ENCODE data around the gene MMP2.
A peak's percentile ranks its signal among the peaks of the same experiment; 100 is the strongest.

Gene MMP2

DNA sequence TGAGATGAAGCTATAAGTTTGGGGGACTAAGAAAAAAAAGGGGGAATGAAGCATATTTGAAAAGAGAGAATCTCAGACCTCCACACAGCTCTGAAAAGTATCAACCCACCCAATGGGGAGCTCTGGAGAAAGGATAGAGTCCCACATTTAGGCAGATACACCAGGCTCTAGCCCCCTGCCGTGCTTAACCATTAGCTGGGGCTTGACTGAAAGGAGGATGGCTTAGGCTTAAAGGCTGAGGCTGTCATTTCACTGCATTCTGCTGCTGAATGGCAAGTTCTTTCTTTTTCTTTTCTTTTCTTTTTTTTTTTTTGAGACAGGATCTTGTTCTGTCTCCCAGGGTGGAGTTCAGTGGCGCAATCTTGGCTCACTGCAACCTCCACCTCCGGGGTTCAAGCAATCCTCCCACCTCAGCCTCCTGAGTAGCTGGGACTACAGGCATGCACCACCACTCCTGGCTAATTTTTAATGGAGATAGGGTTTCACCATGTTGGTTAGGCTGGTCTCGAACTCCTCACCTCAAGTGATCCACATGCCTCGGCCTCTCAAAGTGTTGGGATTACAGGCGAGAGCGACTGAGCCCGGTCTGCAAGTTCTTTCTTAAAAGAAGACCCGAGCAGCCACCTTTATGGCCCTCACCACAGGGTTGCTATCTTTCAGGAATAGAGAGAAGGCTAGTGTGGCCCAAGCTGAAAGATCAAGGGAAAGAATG is 9.0 kb upstream of the MMP2 start:
- no peak for DNase-seq

DNA sequence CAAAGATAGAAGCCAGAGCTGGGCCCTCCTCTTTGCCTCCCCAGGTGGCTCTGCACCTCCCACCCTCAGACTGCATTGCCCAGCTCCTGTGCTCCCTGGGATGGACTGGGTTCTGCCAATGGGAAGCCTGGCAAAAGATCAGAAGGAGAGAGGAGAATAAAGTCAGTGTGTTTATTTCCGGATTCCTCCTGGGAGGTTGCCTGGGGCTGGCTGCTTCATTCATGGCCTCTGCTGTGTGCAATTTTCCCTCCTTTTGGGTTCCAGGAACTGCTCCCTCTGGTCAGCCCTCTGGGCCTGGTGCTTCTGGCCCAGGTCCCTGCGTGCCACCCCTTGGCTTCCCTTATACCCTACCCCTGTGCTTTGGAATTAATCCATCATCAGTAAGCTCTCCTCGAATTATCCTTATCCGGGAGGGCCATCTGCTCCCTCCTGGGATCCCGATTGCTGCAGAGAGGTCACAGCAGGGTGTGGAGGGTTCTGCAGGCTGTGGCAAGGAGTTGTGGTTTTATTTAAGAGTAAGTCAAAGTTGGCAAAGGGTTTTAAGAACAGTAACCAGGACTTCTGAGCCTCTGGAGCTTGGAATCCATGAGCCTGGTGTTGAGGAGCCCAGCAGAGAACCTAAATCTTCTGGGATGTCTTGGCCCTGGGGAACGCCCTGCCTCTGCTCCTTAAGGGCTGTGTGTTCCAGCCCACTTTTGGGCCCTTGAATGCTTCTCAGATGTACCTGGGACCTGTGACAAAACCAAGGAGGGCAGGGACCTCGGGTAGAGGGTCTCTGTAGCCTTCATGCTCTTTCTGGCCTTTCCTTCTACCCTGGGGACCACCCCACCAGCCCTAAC is 8.2 kb upstream of the MMP2 start:
- DNase-seq = no peak

- no peak for DNase-seq
Observed at GRCh38 chr16:55471448-55472097, 7.4 kb upstream of the MMP2 start.

- no peak for DNase-seq
Observed at GRCh38 chr16:55473587-55473986, 5.4 kb upstream of the MMP2 start.

- DNase-seq = no peak
Observed at GRCh38 chr16:55474821-55475220, 4.2 kb upstream of the MMP2 start.

GRCh38 chr16:55475919-55476318 is 3.1 kb upstream of the MMP2 start:
- no peak for DNase-seq

DNA sequence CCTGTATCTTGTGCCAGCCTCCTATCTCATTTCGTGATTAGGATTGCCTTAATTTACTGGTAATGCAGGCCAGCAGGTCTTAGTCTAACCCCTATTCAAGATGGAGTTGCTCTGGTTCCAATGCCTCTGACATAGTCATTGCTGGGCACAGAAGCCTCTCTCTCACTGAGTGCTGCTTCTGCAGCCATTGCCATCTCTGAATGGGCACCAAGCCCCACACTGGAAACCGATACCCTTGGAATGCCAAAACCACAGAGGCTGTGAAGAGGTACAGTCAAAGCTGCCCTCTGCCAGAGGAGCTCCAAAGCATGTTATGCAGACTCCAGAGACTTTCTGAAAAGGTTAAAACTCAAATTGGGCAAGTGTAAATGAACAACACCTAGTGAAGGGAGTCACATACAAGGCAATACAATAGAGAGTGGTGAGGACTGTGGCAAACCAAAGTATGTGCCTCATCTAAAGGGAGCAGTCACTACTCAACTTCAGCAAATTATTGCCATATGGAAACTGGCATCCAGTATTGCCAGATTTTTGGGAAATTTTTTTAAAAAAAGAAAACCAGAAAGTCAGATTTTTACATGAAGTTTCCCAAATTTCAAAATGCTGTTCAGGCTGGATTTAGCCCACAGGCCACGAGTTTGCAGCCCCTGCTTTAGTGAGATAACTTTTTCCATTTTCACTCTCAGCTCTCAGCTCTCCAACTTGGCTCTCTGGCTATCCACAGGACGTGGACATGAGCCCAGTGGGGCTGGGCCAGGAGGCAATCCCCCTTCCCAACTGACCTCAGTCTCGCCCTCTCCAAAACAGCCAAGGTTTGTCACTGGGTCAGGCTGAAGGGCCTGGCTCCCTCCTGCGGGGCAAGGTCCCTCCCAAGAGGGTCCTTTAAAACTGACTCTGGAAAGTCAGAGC is 2.1 kb upstream of the MMP2 start:
- DNase-seq = peak; percentile 7

- no peak for DNase-seq
Observed at GRCh38 chr16:55477736-55478135, 1.3 kb upstream of the MMP2 start.

DNA sequence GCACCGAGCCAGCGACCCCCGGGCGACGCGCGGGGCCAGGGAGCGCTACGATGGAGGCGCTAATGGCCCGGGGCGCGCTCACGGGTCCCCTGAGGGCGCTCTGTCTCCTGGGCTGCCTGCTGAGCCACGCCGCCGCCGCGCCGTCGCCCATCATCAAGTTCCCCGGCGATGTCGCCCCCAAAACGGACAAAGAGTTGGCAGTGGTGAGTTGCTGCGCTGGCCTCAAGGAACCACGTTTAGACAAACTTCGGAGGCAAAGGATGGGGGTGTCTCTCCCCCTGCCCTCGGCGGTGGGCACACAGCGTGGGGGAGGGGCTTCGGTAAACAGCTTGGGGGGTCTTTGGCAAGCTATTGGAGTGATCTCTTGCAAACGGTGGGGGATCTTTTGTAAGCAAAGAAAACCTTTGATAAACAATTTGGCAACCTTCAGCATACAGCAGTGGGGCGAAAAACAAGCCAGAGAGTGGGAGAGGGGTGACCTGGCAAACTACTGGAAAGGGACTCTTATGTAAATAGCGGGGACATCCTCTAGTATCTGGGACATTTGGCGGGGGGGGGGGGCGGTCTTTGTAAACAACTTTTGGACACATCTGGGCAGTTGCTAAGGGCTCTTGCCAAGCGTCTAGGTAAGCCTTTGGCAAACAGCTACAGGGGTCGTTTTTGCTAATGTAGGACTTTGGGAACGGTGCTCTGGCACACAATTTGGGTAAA is 587 bp downstream of the MMP2 start:
- DNase-seq = no peak

DNA sequence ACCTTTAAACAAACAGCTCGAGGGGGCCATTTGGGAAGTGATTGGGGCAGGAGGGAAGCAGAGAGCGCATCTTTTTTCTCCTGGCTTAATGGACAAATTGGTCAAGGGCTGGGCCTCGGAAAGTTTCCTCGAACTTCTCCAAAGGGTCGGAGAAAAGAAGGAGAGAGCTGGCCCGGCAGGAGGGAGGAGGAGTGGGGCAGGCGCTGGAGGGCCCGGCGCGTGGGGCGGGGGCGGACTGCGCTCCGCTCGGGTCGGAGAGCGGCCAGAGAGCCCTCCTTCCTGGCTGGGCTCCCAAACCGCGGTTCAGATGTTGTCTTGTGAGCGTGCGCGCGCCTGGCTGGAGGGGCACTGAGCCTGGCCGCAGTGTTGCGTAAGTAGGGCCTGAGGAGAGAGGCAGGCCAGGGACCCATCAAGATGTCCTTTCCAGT is 1.2 kb downstream of the MMP2 start:
- DNase-seq = no peak

DNA sequence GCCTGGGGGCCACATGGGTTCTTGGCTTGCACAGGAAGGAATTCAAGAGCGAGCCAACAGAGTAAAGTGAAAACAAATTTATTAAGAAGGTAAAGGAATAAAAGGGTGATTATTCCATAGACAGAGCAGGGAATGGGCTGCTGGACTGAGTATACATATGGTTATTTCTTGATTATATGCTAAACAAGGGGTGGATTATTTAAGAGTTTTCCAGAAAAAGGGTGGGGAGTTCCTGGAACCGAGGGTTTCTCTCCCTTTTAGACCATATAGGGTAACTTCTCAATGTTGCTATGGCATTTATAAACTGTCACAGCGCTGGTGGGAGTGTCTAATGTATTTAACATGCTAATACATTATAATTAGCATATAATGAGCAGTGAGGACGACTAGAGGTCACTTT is 2.0 kb downstream of the MMP2 start:
- no peak for DNase-seq

DNA sequence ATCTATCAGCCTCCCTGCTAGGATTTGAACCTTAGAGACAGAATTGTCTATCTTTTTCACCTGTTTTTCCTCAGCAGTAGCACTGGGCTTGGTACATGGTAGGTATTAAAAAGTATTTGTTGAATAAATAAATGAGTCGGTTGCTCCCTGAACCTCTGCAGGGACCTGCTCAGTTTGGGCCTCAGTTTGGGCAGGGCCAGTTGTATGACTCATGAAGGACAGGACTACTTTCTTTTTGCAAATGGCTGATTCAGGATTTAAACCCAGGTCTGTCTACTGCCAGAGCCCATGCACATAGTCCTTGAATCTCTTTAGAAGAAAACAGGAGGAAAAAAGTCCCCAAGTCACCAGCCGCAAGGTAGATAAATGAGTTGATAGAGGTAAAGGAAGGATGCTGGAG is 3.1 kb downstream of the MMP2 start:
- no peak for DNase-seq

- DNase-seq = no peak
Observed at GRCh38 chr16:55487048-55487803, 8.2 kb downstream of the MMP2 start.

DNA sequence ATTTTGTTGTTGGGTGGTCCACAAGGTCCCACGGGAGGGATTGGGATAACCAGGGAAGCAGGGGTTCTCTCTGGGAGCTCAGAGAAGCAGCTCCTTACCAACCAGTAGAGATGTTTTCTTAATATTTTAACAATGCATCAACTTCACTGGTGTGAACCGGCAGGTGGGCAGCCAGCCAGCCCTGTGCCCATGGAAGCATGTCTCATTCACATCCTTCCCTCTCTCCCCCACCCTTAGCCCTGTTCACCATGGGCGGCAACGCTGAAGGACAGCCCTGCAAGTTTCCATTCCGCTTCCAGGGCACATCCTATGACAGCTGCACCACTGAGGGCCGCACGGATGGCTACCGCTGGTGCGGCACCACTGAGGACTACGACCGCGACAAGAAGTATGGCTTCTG is 9.3 kb downstream of the MMP2 start:
- no peak for DNase-seq

GRCh38 chr16:55489119-55489955 is 10.3 kb downstream of the MMP2 start:
- no peak for DNase-seq

DNA sequence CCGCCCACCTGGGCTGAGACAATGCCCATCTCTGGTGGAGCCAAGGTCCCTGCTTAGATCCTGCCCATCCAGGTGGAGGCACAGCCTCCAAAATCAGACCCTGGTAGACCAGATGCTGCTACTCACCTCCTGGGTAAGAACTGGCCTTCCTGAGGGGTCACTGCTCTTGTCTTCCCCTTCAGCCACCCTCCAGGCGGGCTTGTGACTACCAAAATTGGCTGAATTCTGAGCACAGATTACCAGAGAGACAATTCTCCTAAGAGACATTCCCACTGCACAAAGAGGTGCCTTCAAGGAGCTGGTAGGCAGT is 10.9 kb downstream of the MMP2 start:
- no peak for DNase-seq

DNA sequence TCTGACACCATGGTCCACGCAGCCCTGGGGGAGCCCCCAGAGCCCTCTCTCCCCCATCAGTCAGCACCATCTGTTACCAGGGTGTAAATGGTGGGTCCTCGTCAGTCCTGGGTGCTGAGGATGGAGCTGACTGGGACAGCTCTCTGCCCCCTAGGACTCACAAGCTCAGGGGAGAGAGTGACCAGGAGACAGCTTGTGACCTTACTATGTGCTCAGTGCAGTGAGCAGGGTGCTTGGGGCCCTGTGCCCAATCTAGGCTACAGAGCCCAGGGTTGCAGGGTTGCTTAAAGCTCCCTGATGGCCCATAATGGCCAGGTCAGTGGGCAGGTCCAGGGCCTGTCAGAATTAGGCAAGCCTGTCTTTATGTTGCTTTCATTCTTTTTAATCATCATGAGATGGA is 11.3 kb downstream of the MMP2 start:
- DNase-seq = no peak

- DNase-seq = no peak
Observed at GRCh38 chr16:55491691-55492090, 12.7 kb downstream of the MMP2 start.

GRCh38 chr16:55492756-55493380 is 13.9 kb downstream of the MMP2 start:
- no peak for DNase-seq

DNA sequence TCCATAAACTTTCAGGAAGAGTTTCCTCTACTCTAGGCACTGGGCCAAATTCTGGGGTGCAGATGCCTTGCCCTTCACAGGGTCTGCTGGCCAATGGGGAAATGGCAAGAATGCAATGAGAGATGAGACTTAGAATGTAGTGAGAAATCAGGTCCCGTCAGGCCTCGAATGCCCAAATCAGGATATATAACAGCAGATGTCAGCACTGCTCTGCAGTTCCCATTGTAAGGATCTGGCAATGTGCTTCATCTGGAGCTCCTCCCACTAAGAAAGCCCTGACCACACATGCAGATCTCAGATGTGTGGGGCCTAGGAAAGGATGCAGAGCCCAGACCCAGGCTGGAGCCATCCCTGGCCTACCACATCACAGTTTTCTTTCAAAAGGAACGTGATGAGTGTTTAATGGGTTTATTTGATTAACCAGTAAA is 16.0 kb downstream of the MMP2 start:
- peak; percentile 3 for DNase-seq
